ENCODE data around the gene PAXX. TPM values are rescaled to one million over a fixed set of nuclear protein-coding genes. Genes with fewer than 3 reads are reported as not detected.

Gene PAXX
- polyA plus RNA-seq, 1 donor from 2014 or later: 276 TPM

DNA sequence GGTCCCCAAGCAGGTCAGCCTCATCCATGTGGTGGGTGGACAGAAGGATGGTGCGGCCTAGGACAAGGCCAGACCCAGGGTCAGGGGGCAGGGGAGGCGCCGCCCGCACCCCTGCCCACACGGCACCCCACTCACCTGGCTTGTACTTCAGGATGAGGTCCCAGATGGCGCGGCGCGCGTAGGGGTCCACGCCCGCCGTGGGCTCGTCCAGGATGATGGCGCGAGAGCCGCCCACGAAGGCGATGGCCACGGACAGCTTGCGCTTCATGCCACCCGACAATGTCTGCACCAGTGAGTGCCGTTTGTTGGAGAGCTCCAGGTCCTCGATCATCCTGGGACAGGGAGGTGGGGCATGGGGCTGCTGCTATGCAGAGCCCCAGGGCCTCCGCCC, 23.3 kb downstream of the PAXX start:
- no peak overlapping the region for H2AFZ ChIP-seq (ENCODE audit: low read depth, low read length)
- H3K36me3 ChIP-seq (ENCODE audit: insufficient read depth, low read length): peaks cover 7% of the 10 kb centered on the region
- H3K4me3 ChIP-seq (ENCODE audit: low read length): no peak overlapping the region
- no peaks in the 10 kb centered on the region for H3K27me3 ChIP-seq (ENCODE audit: insufficient read depth, low read depth, low read length)
- no peaks in the 10 kb centered on the region for H3F3A ChIP-seq (ENCODE audit: insufficient read depth, low read length, poor library complexity, severe bottlenecking)
- no peaks in the 10 kb centered on the region for H4K20me1 ChIP-seq (ENCODE audit: insufficient read depth)
- no peak overlapping the region for H3K4me2 ChIP-seq (ENCODE audit: low read length)
- no peaks in the 10 kb centered on the region for H3K9me2 ChIP-seq (ENCODE audit: insufficient read depth, low read length)
- TF ChIP-seq TAF1 (IDR thresholded peaks at IDR 0.05; ENCODE audit: low read depth) (no peak), RAD21 (conservative IDR thresholded peaks at IDR 0.05) (no peak)
- TF ChIP-seq, protein P1, sequence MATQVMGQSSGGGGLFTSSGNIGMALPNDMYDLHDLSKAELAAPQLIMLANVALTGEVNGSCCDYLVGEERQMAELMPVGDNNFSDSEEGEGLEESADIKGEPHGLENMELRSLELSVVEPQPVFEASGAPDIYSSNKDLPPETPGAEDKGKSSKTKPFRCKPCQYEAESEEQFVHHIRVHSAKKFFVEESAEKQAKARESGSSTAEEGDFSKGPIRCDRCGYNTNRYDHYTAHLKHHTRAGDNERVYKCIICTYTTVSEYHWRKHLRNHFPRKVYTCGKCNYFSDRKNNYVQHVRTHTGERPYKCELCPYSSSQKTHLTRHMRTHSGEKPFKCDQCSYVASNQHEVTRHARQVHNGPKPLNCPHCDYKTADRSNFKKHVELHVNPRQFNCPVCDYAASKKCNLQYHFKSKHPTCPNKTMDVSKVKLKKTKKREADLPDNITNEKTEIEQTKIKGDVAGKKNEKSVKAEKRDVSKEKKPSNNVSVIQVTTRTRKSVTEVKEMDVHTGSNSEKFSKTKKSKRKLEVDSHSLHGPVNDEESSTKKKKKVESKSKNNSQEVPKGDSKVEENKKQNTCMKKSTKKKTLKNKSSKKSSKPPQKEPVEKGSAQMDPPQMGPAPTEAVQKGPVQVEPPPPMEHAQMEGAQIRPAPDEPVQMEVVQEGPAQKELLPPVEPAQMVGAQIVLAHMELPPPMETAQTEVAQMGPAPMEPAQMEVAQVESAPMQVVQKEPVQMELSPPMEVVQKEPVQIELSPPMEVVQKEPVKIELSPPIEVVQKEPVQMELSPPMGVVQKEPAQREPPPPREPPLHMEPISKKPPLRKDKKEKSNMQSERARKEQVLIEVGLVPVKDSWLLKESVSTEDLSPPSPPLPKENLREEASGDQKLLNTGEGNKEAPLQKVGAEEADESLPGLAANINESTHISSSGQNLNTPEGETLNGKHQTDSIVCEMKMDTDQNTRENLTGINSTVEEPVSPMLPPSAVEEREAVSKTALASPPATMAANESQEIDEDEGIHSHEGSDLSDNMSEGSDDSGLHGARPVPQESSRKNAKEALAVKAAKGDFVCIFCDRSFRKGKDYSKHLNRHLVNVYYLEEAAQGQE (IDR thresholded peaks at IDR 0.05; ENCODE audit: borderline replicate concordance): no peak
- TF ChIP-seq, protein P2, sequence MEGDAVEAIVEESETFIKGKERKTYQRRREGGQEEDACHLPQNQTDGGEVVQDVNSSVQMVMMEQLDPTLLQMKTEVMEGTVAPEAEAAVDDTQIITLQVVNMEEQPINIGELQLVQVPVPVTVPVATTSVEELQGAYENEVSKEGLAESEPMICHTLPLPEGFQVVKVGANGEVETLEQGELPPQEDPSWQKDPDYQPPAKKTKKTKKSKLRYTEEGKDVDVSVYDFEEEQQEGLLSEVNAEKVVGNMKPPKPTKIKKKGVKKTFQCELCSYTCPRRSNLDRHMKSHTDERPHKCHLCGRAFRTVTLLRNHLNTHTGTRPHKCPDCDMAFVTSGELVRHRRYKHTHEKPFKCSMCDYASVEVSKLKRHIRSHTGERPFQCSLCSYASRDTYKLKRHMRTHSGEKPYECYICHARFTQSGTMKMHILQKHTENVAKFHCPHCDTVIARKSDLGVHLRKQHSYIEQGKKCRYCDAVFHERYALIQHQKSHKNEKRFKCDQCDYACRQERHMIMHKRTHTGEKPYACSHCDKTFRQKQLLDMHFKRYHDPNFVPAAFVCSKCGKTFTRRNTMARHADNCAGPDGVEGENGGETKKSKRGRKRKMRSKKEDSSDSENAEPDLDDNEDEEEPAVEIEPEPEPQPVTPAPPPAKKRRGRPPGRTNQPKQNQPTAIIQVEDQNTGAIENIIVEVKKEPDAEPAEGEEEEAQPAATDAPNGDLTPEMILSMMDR (IDR thresholded peaks at IDR 0.05; ENCODE audit: poor library complexity, severe bottlenecking): no peak
- H3K9me3 ChIP-seq (ENCODE audit: low read length): no peaks in the 10 kb centered on the region
- H3K27ac ChIP-seq (ENCODE audit: low read length): no peak overlapping the region
- no peak overlapping the region for H3K9ac ChIP-seq (ENCODE audit: low read length)
- H3K79me2 ChIP-seq (replicated peaks; ENCODE audit: insufficient read depth, low read length): no peaks in the 10 kb centered on the region

DNA sequence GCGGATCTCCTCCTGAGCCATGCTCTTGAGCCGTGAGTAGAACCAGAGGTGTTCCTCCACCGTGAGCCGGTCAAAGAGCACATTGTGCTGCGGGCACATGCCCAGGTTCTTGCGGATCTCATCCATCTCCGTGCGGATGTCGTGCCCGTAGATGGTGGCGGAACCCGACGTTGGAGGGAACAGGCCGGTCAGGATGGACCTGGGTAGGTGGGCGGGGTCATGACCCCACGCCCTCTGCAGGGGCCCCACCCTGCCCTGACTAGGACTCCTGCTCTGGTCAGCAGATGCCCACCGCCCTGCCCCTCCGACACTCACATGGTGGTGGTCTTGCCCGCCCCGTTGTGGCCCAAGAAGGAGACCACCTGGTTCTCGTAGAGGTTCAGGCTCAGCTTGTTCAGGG, 23.8 kb downstream of the PAXX start:
- H3K4me3 ChIP-seq (ENCODE audit: low read length): no peak overlapping the region
- H3K27me3 ChIP-seq (ENCODE audit: insufficient read depth, low read depth, low read length): no peaks in the 10 kb centered on the region
- TF ChIP-seq EZH2 (IDR thresholded peaks at IDR 0.05; ENCODE audit: borderline replicate concordance, insufficient read depth, low read length, poor library complexity, severe bottlenecking): no peak
- TF ChIP-seq, protein P2 (IDR thresholded peaks at IDR 0.05; ENCODE audit: poor library complexity, severe bottlenecking): no peak
- no peak for TF ChIP-seq SMC3 (conservative IDR thresholded peaks at IDR 0.05; ENCODE audit: poor library complexity)
- TF ChIP-seq MXI1 (conservative IDR thresholded peaks at IDR 0.05; ENCODE audit: poor library complexity, severe bottlenecking): no peak
- no peak for TF ChIP-seq EP300 (conservative IDR thresholded peaks at IDR 0.05; ENCODE audit: poor library complexity, severe bottlenecking)
- no peak for TF ChIP-seq RAD21 (conservative IDR thresholded peaks at IDR 0.05)
- no peak for TF ChIP-seq TAF1 (IDR thresholded peaks at IDR 0.05; ENCODE audit: low read depth)
- no peaks in the 10 kb centered on the region for H3F3A ChIP-seq (ENCODE audit: insufficient read depth, low read length, poor library complexity, severe bottlenecking)
- H2AFZ ChIP-seq (ENCODE audit: low read depth, low read length): no peak overlapping the region
- H3K9me2 ChIP-seq (ENCODE audit: insufficient read depth, low read length): no peaks in the 10 kb centered on the region
- no peaks in the 10 kb centered on the region for H4K20me1 ChIP-seq (ENCODE audit: insufficient read depth)
- H3K27ac ChIP-seq (ENCODE audit: low read length): no peak overlapping the region
- H3K36me3 ChIP-seq (ENCODE audit: insufficient read depth, low read length): peaks cover 7% of the 10 kb centered on the region
- no peak overlapping the region for H3K9ac ChIP-seq (ENCODE audit: low read length)
- no peaks in the 10 kb centered on the region for H3K79me2 ChIP-seq (replicated peaks; ENCODE audit: insufficient read depth, low read length)
- H3K9me3 ChIP-seq (ENCODE audit: low read length): no peaks in the 10 kb centered on the region
- no peak overlapping the region for H3K4me2 ChIP-seq (ENCODE audit: low read length)

All from neural cell (in vitro differentiated cells).